ENCODE data around the gene TSC1.

DNA sequence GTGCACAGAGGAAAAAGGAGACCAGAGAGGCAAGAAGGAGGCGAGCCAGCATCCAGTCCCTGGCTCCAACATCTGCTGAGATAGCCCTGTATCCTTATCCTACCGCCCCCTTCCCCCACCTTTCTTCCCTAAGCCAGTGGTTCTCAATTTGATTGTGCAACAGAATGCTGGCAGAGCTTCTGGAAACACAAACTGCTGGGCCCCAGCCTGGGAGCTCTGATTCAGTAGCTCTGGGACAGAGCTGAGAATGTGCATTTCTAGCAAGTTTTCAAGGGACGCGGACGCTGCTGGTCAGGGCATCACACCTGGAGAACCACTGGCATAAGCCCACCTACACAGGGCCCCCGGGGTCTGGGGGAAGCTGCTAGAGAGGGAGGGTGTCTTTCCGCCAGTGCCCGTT is 87.4 kb downstream of the TSC1 start:
- no peak for TF ChIP-seq POLR2A (IDR thresholded peaks at IDR 0.05)
- TF ChIP-seq, protein P1, sequence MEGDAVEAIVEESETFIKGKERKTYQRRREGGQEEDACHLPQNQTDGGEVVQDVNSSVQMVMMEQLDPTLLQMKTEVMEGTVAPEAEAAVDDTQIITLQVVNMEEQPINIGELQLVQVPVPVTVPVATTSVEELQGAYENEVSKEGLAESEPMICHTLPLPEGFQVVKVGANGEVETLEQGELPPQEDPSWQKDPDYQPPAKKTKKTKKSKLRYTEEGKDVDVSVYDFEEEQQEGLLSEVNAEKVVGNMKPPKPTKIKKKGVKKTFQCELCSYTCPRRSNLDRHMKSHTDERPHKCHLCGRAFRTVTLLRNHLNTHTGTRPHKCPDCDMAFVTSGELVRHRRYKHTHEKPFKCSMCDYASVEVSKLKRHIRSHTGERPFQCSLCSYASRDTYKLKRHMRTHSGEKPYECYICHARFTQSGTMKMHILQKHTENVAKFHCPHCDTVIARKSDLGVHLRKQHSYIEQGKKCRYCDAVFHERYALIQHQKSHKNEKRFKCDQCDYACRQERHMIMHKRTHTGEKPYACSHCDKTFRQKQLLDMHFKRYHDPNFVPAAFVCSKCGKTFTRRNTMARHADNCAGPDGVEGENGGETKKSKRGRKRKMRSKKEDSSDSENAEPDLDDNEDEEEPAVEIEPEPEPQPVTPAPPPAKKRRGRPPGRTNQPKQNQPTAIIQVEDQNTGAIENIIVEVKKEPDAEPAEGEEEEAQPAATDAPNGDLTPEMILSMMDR (IDR thresholded peaks at IDR 0.05 in 4 of 5, conservative IDR thresholded peaks at IDR 0.05 in 1 of 5), result no peak

Data from gastrocnemius medialis (tissue), 4 donors.